Neural cell (in vitro differentiated cells): ENCODE measurements around the gene HNRNPAB. TPM values are rescaled to one million over a fixed set of nuclear protein-coding genes. Genes with fewer than 3 reads are reported as not detected.

Experiments used
- H2AFZ ChIP-seq: fragments of 200-600, 300-800 bp; sonication (generic), shearing (Covaris generic); 2 replicates; pipeline ENCODE4 v1.6.0; 2014; ENCODE audit warnings: low read depth, mild to moderate bottlenecking, antibody characterized with exemption, low read length, moderate library complexity
- H3F3A ChIP-seq: fragments of 200-600 bp; shearing (Covaris generic); 2 replicates; pipeline ENCODE4 v1.6.1; 2016; ENCODE audit warnings: mild to moderate bottlenecking, moderate library complexity, mixed read lengths, antibody characterized with exemption, low read length; ENCODE audit not compliant: insufficient read depth, poor library complexity, severe bottlenecking
- H3K27ac ChIP-seq: fragments of 200-600, 300-800 bp; sonication (generic), shearing (Covaris generic); 2 replicates; pipeline ENCODE4 v1.5.1; 2014; ENCODE audit warnings: mild to moderate bottlenecking, low read length, moderate library complexity
- H3K27me3 ChIP-seq: fragments of 300-800, 200-600 bp; sonication (generic), shearing (Covaris generic); 2 replicates; pipeline ENCODE4 v1.6.0; 2014; ENCODE audit warnings: mild to moderate bottlenecking, low read depth, low read length, moderate library complexity; ENCODE audit not compliant: insufficient read depth
- H3K36me3 ChIP-seq: fragments of 300-800, 200-600 bp; sonication (generic), shearing (Covaris generic); 2 replicates; pipeline ENCODE4 v1.5.1; 2014; ENCODE audit warnings: mild to moderate bottlenecking, antibody characterized with exemption, low read length, moderate library complexity; ENCODE audit not compliant: insufficient read depth
- H3K4me2 ChIP-seq: fragments of 300-800, 200-600 bp; sonication (generic), shearing (Covaris generic); 2 replicates; pipeline ENCODE4 v1.6.0; 2014; ENCODE audit warnings: mild to moderate bottlenecking, low read length
- H3K4me3 ChIP-seq: fragments of 300-800, 200-600 bp; sonication (generic), shearing (Covaris generic); 2 replicates; pipeline ENCODE4 v1.5.1; 2014; ENCODE audit warnings: mild to moderate bottlenecking, low read length, moderate library complexity
- H3K79me2 ChIP-seq: fragments of 200-600 bp; shearing (Covaris generic); replicated peaks from 2 replicates; pipeline ENCODE4 v1.6.0; 2014; ENCODE audit warnings: mild to moderate bottlenecking, low read length, moderate library complexity; ENCODE audit not compliant: insufficient read depth
- H3K9ac ChIP-seq: fragments of 300-800, 200-600 bp; sonication (generic), shearing (Covaris generic); 2 replicates; pipeline ENCODE4 v1.6.1; 2016; ENCODE audit warnings: mild to moderate bottlenecking, low read length, mixed read lengths
- H3K9me2 ChIP-seq: fragments of 200-600 bp; shearing (Covaris generic); 2 replicates; pipeline ENCODE4 v1.6.1; 2016; ENCODE audit warnings: mild to moderate bottlenecking, low read length, mixed read lengths; ENCODE audit not compliant: insufficient read depth
- H3K9me3 ChIP-seq: fragments of 200-600, 300-800 bp; sonication (generic), shearing (Covaris generic); 2 replicates; pipeline ENCODE4 v1.6.1; 2016; ENCODE audit warnings: mild to moderate bottlenecking, mixed run types, low read length, moderate library complexity, mixed read lengths
- H4K20me1 ChIP-seq: fragments of 200-600 bp; shearing (Covaris generic); 2 replicates; pipeline ENCODE4 v1.6.1; 2016; ENCODE audit warnings: mild to moderate bottlenecking, mixed run types; ENCODE audit not compliant: insufficient read depth
- EP300 ChIP-seq: fragments of 450-650 bp; conservative IDR thresholded peaks from 2 replicates; pipeline ENCODE4 v1.6.1; 2014; ENCODE audit warnings: antibody characterized with exemption, mild to moderate bottlenecking, moderate library complexity; ENCODE audit not compliant: poor library complexity, severe bottlenecking
- EZH2 ChIP-seq: fragments of 200-600, 300-800 bp; shearing (Covaris generic), sonication (generic); IDR thresholded peaks from 2 replicates; pipeline ENCODE4 v1.6.1; 2014; ENCODE audit warnings: antibody characterized with exemption, low read length, borderline replicate concordance, mild to moderate bottlenecking; ENCODE audit not compliant: insufficient read depth, poor library complexity, severe bottlenecking
- MXI1 ChIP-seq: fragments of 450-650 bp; conservative IDR thresholded peaks from 2 replicates; pipeline ENCODE4 v1.6.1; 2014; ENCODE audit warnings: antibody characterized with exemption, mild to moderate bottlenecking; ENCODE audit not compliant: poor library complexity, severe bottlenecking
- POLR2AphosphoS5 ChIP-seq: IDR thresholded peaks from 2 replicates; pipeline ENCODE4 v1.6.1; 2012
- RAD21 ChIP-seq: fragments of 450-650 bp; conservative IDR thresholded peaks from 2 replicates; pipeline ENCODE4 v1.6.1; 2014; ENCODE audit warnings: antibody characterized with exemption, mild to moderate bottlenecking, moderate library complexity
- SMC3 ChIP-seq: fragments of 450-650 bp; conservative IDR thresholded peaks from 2 replicates; pipeline ENCODE4 v1.6.1; 2014; ENCODE audit warnings: antibody characterized with exemption, mild to moderate bottlenecking, moderate library complexity; ENCODE audit not compliant: poor library complexity
- TAF1 ChIP-seq: IDR thresholded peaks from 2 replicates; pipeline ENCODE4 v1.6.1; 2012; ENCODE audit warnings: low read depth
- polyA minus RNA-seq: library from RNA; depleted of rRNA, polyadenylated mRNA; stranded (reverse); fragments of >200 nt; gene quantifications from 2 replicates; pipeline ENCODE4 v1.2.3, GENCODE V29; 2014
- polyA plus RNA-seq: library from polyadenylated mRNA; depleted of rRNA; stranded (reverse); fragments of >200 nt; gene quantifications from 2 replicates; pipeline ENCODE4 v1.2.3, GENCODE V29; 2014
- TF ChIP-seq, protein P1 (sequence below): fragments of 450-650 bp; IDR thresholded peaks from 2 replicates; pipeline ENCODE4 v1.5.1; 2014; ENCODE audit warnings: antibody characterized with exemption, mild to moderate bottlenecking, moderate library complexity; ENCODE audit not compliant: poor library complexity, severe bottlenecking
- TF ChIP-seq, protein P2 (sequence below): IDR thresholded peaks from 2 replicates; pipeline ENCODE4 v1.6.1; 2012; ENCODE audit warnings: borderline replicate concordance

The HNRNPAB gene
- polyA plus RNA-seq, result 129 and 130 TPM in 2 replicates
- 70.4 and 71.9 TPM in 2 replicates for polyA minus RNA-seq

DNA sequence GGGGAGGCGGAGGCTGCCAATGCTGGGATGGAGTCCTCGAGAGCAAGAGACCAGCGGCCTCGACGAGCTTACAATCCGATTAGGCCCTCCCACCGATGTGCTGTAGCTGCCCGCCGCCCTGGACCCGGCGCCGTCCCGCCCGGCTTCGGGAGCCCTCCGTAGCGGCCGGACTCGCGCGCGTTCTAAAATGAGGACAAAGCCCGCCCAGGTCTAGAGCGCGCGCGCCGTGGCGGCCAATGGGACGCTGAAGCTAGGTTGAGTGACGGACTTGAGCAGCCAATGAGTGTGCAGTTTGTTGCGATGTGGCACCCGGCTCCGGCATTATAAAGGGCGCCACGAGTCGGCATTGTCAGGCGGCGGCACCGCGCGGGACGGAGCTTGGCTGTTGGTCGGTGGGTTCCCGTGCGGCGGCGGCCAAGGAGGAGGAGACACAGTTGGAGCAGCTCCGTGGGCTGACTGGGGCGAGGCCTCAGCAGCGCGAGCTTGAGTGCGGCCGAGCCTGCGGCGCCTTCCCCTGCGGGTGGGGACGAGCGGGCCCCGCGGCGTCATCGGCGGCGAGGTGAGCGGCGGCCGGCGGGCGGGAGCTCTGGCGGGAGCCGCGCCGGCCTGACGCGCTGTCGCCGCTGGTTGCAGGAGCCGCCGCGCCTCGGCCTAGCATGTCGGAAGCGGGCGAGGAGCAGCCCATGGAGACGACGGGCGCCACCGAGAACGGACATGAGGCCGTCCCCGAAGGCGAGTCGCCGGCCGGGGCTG is at the start of gene HNRNPAB:
TSS of gene HNRNPAB (plus strand) at position 352 of the 753 bp plus-strand sequence. CDS start at position 657, 305 bp downstream.
- H3K79me2 ChIP-seq, result peaks cover 40% of the 10 kb centered on the region
- H2AFZ ChIP-seq, result peak within 1 kb of the TSS; percentile 79
- H4K20me1 ChIP-seq, result peaks cover 20% of the 10 kb centered on the region
- peak within 1 kb of the TSS; percentile 86 for H3K9ac ChIP-seq
- H3K9me3 ChIP-seq, result no peaks in the 10 kb centered on the region
- TF ChIP-seq POLR2AphosphoS5, result peak; percentile 100
- TF ChIP-seq MXI1, result peak; percentile 95
- TF ChIP-seq EZH2, result no peak
- TF ChIP-seq, protein P1, sequence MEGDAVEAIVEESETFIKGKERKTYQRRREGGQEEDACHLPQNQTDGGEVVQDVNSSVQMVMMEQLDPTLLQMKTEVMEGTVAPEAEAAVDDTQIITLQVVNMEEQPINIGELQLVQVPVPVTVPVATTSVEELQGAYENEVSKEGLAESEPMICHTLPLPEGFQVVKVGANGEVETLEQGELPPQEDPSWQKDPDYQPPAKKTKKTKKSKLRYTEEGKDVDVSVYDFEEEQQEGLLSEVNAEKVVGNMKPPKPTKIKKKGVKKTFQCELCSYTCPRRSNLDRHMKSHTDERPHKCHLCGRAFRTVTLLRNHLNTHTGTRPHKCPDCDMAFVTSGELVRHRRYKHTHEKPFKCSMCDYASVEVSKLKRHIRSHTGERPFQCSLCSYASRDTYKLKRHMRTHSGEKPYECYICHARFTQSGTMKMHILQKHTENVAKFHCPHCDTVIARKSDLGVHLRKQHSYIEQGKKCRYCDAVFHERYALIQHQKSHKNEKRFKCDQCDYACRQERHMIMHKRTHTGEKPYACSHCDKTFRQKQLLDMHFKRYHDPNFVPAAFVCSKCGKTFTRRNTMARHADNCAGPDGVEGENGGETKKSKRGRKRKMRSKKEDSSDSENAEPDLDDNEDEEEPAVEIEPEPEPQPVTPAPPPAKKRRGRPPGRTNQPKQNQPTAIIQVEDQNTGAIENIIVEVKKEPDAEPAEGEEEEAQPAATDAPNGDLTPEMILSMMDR, result no peak
- TF ChIP-seq SMC3, result no peak
- peak; percentile 24 for TF ChIP-seq EP300
- TF ChIP-seq, protein P2, sequence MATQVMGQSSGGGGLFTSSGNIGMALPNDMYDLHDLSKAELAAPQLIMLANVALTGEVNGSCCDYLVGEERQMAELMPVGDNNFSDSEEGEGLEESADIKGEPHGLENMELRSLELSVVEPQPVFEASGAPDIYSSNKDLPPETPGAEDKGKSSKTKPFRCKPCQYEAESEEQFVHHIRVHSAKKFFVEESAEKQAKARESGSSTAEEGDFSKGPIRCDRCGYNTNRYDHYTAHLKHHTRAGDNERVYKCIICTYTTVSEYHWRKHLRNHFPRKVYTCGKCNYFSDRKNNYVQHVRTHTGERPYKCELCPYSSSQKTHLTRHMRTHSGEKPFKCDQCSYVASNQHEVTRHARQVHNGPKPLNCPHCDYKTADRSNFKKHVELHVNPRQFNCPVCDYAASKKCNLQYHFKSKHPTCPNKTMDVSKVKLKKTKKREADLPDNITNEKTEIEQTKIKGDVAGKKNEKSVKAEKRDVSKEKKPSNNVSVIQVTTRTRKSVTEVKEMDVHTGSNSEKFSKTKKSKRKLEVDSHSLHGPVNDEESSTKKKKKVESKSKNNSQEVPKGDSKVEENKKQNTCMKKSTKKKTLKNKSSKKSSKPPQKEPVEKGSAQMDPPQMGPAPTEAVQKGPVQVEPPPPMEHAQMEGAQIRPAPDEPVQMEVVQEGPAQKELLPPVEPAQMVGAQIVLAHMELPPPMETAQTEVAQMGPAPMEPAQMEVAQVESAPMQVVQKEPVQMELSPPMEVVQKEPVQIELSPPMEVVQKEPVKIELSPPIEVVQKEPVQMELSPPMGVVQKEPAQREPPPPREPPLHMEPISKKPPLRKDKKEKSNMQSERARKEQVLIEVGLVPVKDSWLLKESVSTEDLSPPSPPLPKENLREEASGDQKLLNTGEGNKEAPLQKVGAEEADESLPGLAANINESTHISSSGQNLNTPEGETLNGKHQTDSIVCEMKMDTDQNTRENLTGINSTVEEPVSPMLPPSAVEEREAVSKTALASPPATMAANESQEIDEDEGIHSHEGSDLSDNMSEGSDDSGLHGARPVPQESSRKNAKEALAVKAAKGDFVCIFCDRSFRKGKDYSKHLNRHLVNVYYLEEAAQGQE, result peak; percentile 72
- TF ChIP-seq TAF1, result peak; percentile 73
- no peak for TF ChIP-seq RAD21
- no peaks in the 10 kb centered on the region for H3F3A ChIP-seq
- peak within 1 kb of the TSS; percentile 94 for H3K4me2 ChIP-seq
- H3K9me2 ChIP-seq, result no peaks in the 10 kb centered on the region
- H3K36me3 ChIP-seq, result no peaks in the 10 kb centered on the region
- peak within 1 kb of the TSS; percentile 91 for H3K4me3 ChIP-seq
- H3K27me3 ChIP-seq, result no peaks in the 10 kb centered on the region
- H3K27ac ChIP-seq, result peak within 1 kb of the TSS; percentile 78

DNA sequence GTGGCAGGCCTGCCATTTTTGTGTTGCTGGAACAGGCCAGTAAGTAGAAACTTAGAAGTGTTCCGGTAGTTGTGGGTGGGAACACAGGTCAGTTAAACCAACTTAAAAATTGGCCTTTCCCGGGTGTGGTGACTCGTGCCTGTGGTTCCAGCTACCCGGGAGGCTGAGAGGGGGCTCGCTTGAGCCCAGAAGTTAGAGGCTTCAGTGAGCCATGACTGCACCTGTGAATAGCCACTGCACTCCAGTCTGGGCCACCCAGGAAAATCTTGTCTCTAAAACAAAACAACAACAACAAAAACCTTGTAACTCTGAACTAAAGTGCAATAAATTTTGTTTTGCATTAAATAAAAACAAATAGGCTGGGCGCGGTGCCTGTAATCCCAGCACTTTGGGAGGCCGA is 49.3 kb upstream of the HNRNPAB start:
- peaks cover 5% of the 10 kb centered on the region for H3K79me2 ChIP-seq
- H2AFZ ChIP-seq, result no peak overlapping the region
- no peak overlapping the region for H3K4me2 ChIP-seq
- no peaks in the 10 kb centered on the region for H3K9me3 ChIP-seq
- H3K9me2 ChIP-seq, result no peaks in the 10 kb centered on the region
- no peaks in the 10 kb centered on the region for H3K27me3 ChIP-seq
- no peak overlapping the region for H3K4me3 ChIP-seq
- no peaks in the 10 kb centered on the region for H3K36me3 ChIP-seq
- H3F3A ChIP-seq, result no peaks in the 10 kb centered on the region
- H3K9ac ChIP-seq, result no peak overlapping the region
- no peaks in the 10 kb centered on the region for H4K20me1 ChIP-seq
- no peak for TF ChIP-seq EP300
- no peak for TF ChIP-seq SMC3
- no peak for TF ChIP-seq MXI1
- no peak for TF ChIP-seq EZH2
- no peak for TF ChIP-seq RAD21
- TF ChIP-seq TAF1, result no peak
- TF ChIP-seq, protein P2, result no peak
- TF ChIP-seq, protein P1, result no peak
- no peak for TF ChIP-seq POLR2AphosphoS5
- no peak overlapping the region for H3K27ac ChIP-seq
